D341Med (cell line): ENCODE data around the gene TOMM6.

Source experiments
- DNase-seq: peaks from one replicate; pipeline ENCODE4 v3.0.0; 2012; ENCODE audit warnings: low spot score

Gene TOMM6

GRCh38 chr6:41787219-41787917 lies at the start of gene TOMM6:
Gene TOMM6 (plus strand): TSS chr6:41787694. CDS start chr6:41787698, 4 bp downstream.
- DNase-seq = peak; percentile 91

- DNase-seq = no peak
Measured at GRCh38 chr6:41739041-41739440, 48.5 kb upstream of the TOMM6 start.

GRCh38 chr6:41740366-41741162 lies 46.9 kb upstream of the TOMM6 start:
- no peak for DNase-seq

GRCh38 chr6:41741625-41742490 lies 45.6 kb upstream of the TOMM6 start:
- DNase-seq = no peak

- no peak for DNase-seq
Measured at GRCh38 chr6:41743406-41744235, 43.9 kb upstream of the TOMM6 start.

- DNase-seq = no peak
Measured at GRCh38 chr6:41744236-41744787, 43.2 kb upstream of the TOMM6 start.

GRCh38 chr6:41746107-41746506 lies 41.4 kb upstream of the TOMM6 start:
- DNase-seq = no peak

- no peak for DNase-seq
Measured at GRCh38 chr6:41747256-41748101, 40.0 kb upstream of the TOMM6 start, which contains the start of gene PGC. Gene PGC (minus strand): TSS chr6:41747397. CDS start chr6:41747334, 63 bp downstream.

GRCh38 chr6:41748102-41748477 lies 39.4 kb upstream of the TOMM6 start:
- no peak for DNase-seq

GRCh38 chr6:41748542-41748941 lies 39.0 kb upstream of the TOMM6 start:
- DNase-seq = no peak

- no peak for DNase-seq
Measured at GRCh38 chr6:41750374-41750773, 37.1 kb upstream of the TOMM6 start.

- DNase-seq = no peak
Measured at GRCh38 chr6:41755895-41756294, 31.6 kb upstream of the TOMM6 start.

GRCh38 chr6:41756354-41756753 lies 31.1 kb upstream of the TOMM6 start:
- DNase-seq = no peak

- DNase-seq = no peak
Measured at GRCh38 chr6:41757271-41757670, 30.2 kb upstream of the TOMM6 start.

- DNase-seq = no peak
Measured at GRCh38 chr6:41757931-41758640, 29.4 kb upstream of the TOMM6 start.

- DNase-seq = no peak
Measured at GRCh38 chr6:41758641-41759035, 28.9 kb upstream of the TOMM6 start.

GRCh38 chr6:41759106-41759904 lies 28.2 kb upstream of the TOMM6 start:
- DNase-seq = no peak

- no peak for DNase-seq
Measured at GRCh38 chr6:41759905-41760579, 27.5 kb upstream of the TOMM6 start.
